GM13977 (cell line): ENCODE results near the gene SH3TC1.

Experiments
- DNase-seq: peaks from one replicate; pipeline ENCODE4 v3.0.0; 2012; ENCODE audit warnings: low spot score
- in situ Hi-C: fragments of 300-500 bp; cut with MboI; formaldehyde crosslinking; loops from one replicate; pipeline ENCODE4 v1.12.0; 2022; ENCODE audit warnings: low sequenced_read_pairs, low pct_unique_long_range_greater_than_20kb, mixed read lengths, inconsistent platforms; ENCODE audit not compliant: unreplicated experiment
- TF ChIP-seq, protein P1 (sequence below): IDR thresholded peaks from 2 replicates; pipeline ENCODE4 v1.5.1; 2012; ENCODE audit warnings: mild to moderate bottlenecking, control low read depth; ENCODE audit not compliant: insufficient read depth; ENCODE audit errors: extremely low read depth, missing control alignments

Gene SH3TC1

DNA sequence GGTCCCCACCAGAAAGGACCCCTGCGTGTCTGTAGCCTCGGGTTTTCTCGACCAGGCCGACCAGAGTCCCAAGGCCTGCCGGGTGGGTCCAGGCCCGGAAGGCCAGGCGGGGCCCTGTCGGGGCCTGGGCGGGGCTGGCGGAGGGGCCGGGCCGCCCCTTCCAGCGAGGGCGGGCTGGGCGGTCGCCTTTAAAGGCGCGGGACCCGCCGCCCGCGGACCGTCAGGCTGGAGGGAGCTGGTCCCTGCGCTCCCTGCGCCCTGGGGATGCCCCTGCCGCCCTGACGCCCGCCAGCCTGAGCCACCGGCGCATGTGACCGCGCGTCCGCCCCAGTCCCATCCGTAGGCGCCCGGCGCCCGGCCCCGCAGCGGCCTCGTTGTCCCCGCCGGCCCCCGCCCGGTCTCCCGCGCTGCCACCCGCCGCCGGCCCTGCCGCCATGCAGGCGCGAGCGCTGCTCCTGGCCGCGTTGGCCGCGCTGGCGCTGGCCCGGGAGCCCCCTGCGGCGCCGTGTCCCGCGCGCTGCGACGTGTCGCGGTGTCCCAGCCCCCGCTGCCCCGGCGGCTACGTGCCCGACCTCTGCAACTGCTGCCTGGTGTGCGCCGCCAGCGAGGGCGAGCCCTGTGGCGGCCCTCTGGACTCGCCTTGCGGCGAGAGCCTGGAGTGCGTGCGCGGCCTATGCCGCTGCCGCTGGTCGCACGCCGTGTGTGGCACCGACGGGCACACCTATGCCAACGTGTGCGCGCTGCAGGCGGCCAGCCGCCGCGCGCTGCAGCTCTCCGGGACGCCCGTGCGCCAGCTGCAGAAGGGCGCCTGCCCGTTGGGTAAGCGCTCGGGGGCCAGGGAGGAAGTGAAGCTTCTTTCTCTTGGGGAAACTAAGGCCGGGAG is 70.7 kb downstream of the SH3TC1 start, which contains the start of gene HTRA3:
Gene HTRA3 (plus strand): TSS at position 220 of the 883 bp plus-strand sequence. CDS start 215 bp downstream, at position 435.
- in situ Hi-C loops = no loop called here
- DNase-seq = peak; percentile 54
- TF ChIP-seq, protein P1, sequence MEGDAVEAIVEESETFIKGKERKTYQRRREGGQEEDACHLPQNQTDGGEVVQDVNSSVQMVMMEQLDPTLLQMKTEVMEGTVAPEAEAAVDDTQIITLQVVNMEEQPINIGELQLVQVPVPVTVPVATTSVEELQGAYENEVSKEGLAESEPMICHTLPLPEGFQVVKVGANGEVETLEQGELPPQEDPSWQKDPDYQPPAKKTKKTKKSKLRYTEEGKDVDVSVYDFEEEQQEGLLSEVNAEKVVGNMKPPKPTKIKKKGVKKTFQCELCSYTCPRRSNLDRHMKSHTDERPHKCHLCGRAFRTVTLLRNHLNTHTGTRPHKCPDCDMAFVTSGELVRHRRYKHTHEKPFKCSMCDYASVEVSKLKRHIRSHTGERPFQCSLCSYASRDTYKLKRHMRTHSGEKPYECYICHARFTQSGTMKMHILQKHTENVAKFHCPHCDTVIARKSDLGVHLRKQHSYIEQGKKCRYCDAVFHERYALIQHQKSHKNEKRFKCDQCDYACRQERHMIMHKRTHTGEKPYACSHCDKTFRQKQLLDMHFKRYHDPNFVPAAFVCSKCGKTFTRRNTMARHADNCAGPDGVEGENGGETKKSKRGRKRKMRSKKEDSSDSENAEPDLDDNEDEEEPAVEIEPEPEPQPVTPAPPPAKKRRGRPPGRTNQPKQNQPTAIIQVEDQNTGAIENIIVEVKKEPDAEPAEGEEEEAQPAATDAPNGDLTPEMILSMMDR = no peak

DNA sequence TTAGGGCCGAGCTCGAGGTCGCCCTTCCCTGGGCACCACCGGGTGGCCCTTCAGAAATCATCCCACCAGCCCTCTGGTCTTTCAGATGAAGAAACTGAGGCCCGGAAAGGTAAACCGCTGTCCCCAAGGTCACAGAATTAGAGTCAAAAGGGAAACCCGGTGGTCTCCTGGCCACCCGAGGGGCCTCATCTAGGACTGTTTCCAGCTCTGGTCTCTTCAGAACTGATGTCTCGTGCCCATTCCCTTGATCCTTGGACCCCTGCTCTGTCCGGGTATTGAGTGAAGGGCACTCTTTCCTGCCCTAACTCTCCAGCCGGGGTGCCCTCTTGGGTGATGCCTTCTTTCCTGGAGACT is 71.3 kb downstream of the SH3TC1 start:
- DNase-seq = no peak
- in situ Hi-C loops = no loop called here
- TF ChIP-seq, protein P1 = no peak

DNA sequence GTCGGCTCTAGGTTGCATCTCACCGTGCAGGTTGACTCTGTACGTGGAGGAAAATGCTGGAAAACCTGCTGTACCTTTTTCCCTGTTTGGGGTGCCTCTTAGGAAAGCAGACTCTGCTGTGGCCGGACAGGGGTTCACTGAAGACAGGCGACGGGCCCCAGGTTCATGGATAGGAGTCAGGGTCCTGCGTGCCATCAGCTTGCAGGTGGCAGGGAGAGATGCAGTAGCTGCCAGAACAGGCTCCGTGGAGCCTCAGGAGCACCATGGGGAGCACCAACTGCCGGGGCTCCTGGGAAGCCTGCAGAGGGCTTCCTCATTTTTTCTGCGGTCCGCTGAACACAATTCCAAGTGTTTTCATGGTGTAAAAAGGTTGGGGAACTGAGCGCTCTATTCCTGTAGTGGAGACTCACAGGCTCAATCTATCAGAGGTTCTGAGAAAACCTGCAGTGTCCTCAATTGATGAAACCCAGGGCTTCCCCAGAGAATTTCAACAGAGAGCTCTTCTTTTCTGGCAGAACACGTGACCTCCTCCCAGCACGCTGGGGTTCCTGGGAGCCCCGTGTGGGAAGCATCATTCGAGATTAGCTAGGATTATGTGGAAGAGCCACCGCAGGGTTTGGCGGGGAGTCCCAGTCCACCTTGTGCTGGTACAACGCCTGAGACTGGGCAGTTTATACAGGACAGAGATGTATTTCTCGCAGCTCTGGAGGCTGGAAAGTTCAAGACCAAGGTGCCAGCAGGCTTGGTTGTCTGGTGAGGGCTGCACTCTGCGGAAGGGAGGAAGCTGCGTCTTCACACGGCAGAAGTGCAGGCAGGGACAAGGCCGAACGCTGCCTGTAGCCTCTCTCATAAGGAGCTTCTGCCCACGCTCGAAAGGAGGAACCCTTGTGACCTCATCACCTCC is 72.1 kb downstream of the SH3TC1 start:
- DNase-seq = no peak
- in situ Hi-C loops = no loop called here

DNA sequence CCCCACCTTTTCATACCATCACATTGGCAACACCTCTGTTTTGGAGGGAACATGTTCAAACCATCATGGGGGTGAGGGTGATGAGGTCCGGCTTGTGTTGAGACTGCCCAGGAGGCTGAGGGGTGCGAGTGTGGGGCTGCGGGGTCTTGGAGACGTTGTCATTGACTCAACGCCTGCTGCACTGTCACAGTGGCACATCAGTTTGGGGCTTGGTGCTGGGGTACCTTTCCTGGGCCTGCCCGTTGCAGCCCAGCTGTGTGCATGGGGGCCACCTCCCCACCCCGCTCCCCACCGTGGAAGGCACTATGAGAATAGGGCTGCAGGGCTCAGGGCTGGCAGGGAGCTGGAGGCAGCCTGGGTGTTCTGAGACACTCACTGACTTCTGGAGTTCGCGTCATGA is 72.7 kb downstream of the SH3TC1 start:
- in situ Hi-C loops = no loop called here
- no peak for DNase-seq
- TF ChIP-seq, protein P1 = no peak

More for the DNA sequence above, 72.1 kb downstream of the SH3TC1 start:
- TF ChIP-seq, protein P1 = no peak

DNA sequence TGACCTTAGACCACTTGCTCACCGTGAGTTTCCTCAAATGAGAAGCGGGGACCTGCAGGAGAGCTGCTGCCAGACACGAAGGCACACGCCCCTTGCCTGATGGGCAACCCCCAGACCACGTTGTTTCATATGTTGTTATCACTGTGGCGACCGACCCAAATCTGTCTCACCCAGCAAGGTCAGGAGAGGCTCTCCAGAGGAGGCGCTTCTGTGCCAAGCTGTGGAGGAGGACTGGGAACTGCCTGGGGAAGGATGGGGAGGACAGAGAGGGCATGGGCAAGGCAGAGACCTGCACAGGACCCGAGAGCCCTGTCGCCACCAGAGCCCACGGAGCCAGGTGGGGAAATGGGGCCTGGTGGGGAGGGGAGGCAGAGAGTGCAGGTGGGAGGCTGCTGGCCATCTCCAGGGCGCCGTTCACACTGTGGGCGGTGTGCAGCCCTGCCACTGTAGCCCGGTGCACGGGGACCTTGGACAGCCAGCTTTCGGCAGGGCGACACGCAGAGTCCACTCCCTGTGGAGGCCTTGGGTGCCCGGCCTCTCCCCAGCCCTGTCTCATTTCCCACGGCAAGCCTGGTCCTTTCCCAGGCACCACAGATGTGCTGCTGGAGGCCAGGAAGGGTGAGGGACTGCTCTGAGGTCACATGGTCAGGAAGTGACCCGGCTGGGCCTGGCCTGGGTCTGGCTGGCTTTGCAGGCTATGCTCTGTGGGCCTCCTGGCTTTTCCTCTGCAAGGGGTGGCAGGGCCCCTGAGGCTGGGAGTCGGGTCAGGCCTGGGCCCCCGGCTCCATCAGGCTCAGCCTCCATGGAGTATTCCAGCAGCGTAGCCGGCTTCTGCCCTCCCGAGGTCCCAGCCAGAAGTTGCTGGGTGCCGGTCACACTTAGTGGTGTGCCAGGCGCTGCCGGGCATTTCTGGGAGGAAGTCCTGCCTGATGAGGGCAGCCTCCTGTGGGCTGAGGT is 73.7 kb downstream of the SH3TC1 start:
- no peak for DNase-seq
- in situ Hi-C loops = no loop called here
- TF ChIP-seq, protein P1 = no peak
